IMR-90 (cell line): ENCODE measurements around the gene NEMP1. TPM values are rescaled to one million over a fixed set of nuclear protein-coding genes. Genes with fewer than 3 reads are reported as not detected.

Experiments
- ATAC-seq: fragments of 200-7000 bp; cut with Tn5 transposase; 2 replicates; pipeline ENCODE4 v1.9.1; 2020; ENCODE audit warnings: low read depth, mild to moderate bottlenecking, moderate library complexity
- BruUV-seq: library from RNA; stranded (reverse); fragments of 400-500 nt; replicated peaks from 2 replicates; lab custom pipeline; 2021; lab: Mats Ljungman, UMichigan
- CTCF ChIA-PET: fragments of 300-600 bp; formaldehyde crosslinking; extraction: SDS; loops from one replicate; lab custom pipeline; 2021; ENCODE audit warnings: antibody characterized with exemption; lab: Yijun Ruan, JAX
- POLR2A ChIA-PET: fragments of 300-600 bp; sonication (Branson Sonifier 250); formaldehyde crosslinking; loops from one replicate; lab custom pipeline; 2022; ENCODE audit warnings: antibody characterized with exemption; ENCODE audit not compliant: unreplicated experiment; lab: Charles Lee
- DNase-seq: peaks from one replicate; pipeline ENCODE4 v3.0.0; 2013
- H2AFZ ChIP-seq: replicated peaks from 2 replicates; pipeline ENCODE3; 2013; ENCODE audit warnings: low read length, mild to moderate bottlenecking; ENCODE audit not compliant: poor library complexity
- H2AK5ac ChIP-seq: 2 replicates; pipeline ENCODE4 v1.6.1; 2013; ENCODE audit warnings: low read depth, low read length, inconsistent platforms
- H2AK9ac ChIP-seq: replicated peaks from 2 replicates; pipeline ENCODE3; 2013; ENCODE audit warnings: mild to moderate bottlenecking, low read depth, low read length, moderate library complexity; ENCODE audit not compliant: poor library complexity
- H2BK120ac ChIP-seq: 2 replicates; pipeline ENCODE4 v1.6.1; 2013; ENCODE audit warnings: low read depth, low read length, inconsistent platforms
- H2BK15ac ChIP-seq: 3 replicates; pipeline ENCODE4 v1.6.1; 2013; ENCODE audit warnings: low read depth, low read length, inconsistent platforms
- H2BK20ac ChIP-seq: 2 replicates; pipeline ENCODE4 v1.6.1; 2013; ENCODE audit warnings: low read depth, mild to moderate bottlenecking, inconsistent platforms, low read length, moderate library complexity
- H2BK5ac ChIP-seq: 2 replicates; pipeline ENCODE4 v1.6.1; 2013; ENCODE audit warnings: mild to moderate bottlenecking, low read depth, low read length, inconsistent platforms; ENCODE audit not compliant: poor library complexity, severe bottlenecking
- H3K14ac ChIP-seq: replicated peaks from 2 replicates; pipeline ENCODE4 v1.6.1; 2013; ENCODE audit warnings: low read depth, low read length, inconsistent platforms
- H3K18ac ChIP-seq: 2 replicates; pipeline ENCODE4 v1.6.1; 2013; ENCODE audit warnings: low read depth, low read length, control low read depth
- H3K23ac ChIP-seq: 2 replicates; pipeline ENCODE4 v1.6.1; 2013; ENCODE audit warnings: low read depth, low read length, inconsistent platforms
- H3K27ac ChIP-seq: 2 replicates; pipeline ENCODE4 v1.5.1; 2013; ENCODE audit warnings: mild to moderate bottlenecking, control low read depth, low read length; ENCODE audit not compliant: insufficient read depth
- H3K27me3 ChIP-seq: 2 replicates; pipeline ENCODE4 v1.6.1; 2013; ENCODE audit warnings: low read length; ENCODE audit not compliant: control insufficient read depth, insufficient read depth
- H3K36me3 ChIP-seq: 2 replicates; pipeline ENCODE4 v1.6.1; 2013; ENCODE audit warnings: low read length, mixed read lengths; ENCODE audit not compliant: control insufficient read depth, insufficient read depth
- H3K4ac ChIP-seq: 2 replicates; pipeline ENCODE4 v1.6.1; 2013; ENCODE audit warnings: low read depth, low read length, inconsistent platforms
- H3K4me1 ChIP-seq: 2 replicates; pipeline ENCODE4 v1.6.1; 2013; ENCODE audit warnings: low read length, mixed read lengths; ENCODE audit not compliant: control insufficient read depth, insufficient read depth
- H3K4me2 ChIP-seq: 2 replicates; pipeline ENCODE4 v1.6.1; 2013; ENCODE audit warnings: low read depth, mild to moderate bottlenecking, control low read depth, low read length, moderate library complexity
- H3K4me3 ChIP-seq: 2 replicates; pipeline ENCODE4 v1.5.1; 2013; ENCODE audit warnings: low read depth, mild to moderate bottlenecking, control low read depth, low read length, moderate library complexity; ENCODE audit not compliant: insufficient read depth
- H3K56ac ChIP-seq: 2 replicates; pipeline ENCODE4 v1.6.1; 2013; ENCODE audit warnings: low read length, inconsistent platforms; ENCODE audit not compliant: insufficient read depth; ENCODE audit errors: extremely low read depth
- H3K79me1 ChIP-seq, 2 experiments: 2 replicates each; pipeline ENCODE4 v1.6.1; 2013; ENCODE audit warnings: low read length in 2 of 2, inconsistent platforms in 1 of 2, low read depth in 1 of 2
- H3K9ac ChIP-seq: 2 replicates; pipeline ENCODE4 v1.6.1; 2013; ENCODE audit warnings: low read depth, low read length, control low read depth
- H3K9me1 ChIP-seq: 2 replicates; pipeline ENCODE4 v1.6.1; 2013; ENCODE audit warnings: low read length, inconsistent platforms; ENCODE audit not compliant: insufficient read depth
- H3K9me3 ChIP-seq: 2 replicates; pipeline ENCODE4 v1.6.1; 2013; ENCODE audit warnings: low read length; ENCODE audit not compliant: control insufficient read depth, insufficient read depth
- H4K20me1 ChIP-seq: 2 replicates; pipeline ENCODE4 v1.6.1; 2013; ENCODE audit warnings: low read length, inconsistent platforms; ENCODE audit not compliant: insufficient read depth
- H4K5ac ChIP-seq: 2 replicates; pipeline ENCODE4 v1.6.1; 2013; ENCODE audit warnings: mild to moderate bottlenecking, low read depth, low read length, control low read depth
- H4K8ac ChIP-seq, 2 experiments: 2 replicates each; pipeline ENCODE4 v1.6.1; 2013; ENCODE audit warnings: low read depth in 2 of 2, low read length in 2 of 2, control low read depth in 1 of 2, inconsistent platforms in 1 of 2
- H4K91ac ChIP-seq: 2 replicates; pipeline ENCODE4 v1.6.1; 2013; ENCODE audit warnings: low read depth, low read length, inconsistent platforms; ENCODE audit not compliant: insufficient read depth
- BHLHE40 ChIP-seq: fragments of 150-350 bp; IDR thresholded peaks from 2 replicates; pipeline ENCODE4 v1.6.1; 2016; ENCODE audit warnings: mild to moderate bottlenecking, low read depth, low read length
- CEBPB ChIP-seq: IDR thresholded peaks from 2 replicates; pipeline ENCODE4 v1.6.1; 2012; ENCODE audit warnings: low read depth, low read length, improper control_type of control experiment
- CHD1 ChIP-seq: IDR thresholded peaks from 2 replicates; pipeline ENCODE4 v1.6.1; 2012; ENCODE audit warnings: low read depth, low read length, improper control_type of control experiment
- FOS ChIP-seq: fragments of 150-350 bp; IDR thresholded peaks from 2 replicates; pipeline ENCODE4 v1.6.1; 2016; ENCODE audit warnings: low read depth, low read length
- MAFK ChIP-seq: IDR thresholded peaks from 2 replicates; pipeline ENCODE4 v1.6.1; 2012; ENCODE audit warnings: low read depth, low read length, improper control_type of control experiment
- MAZ ChIP-seq: IDR thresholded peaks from 2 replicates; pipeline ENCODE4 v1.6.1; 2012; ENCODE audit warnings: low read depth, mild to moderate bottlenecking, low read length, improper control_type of control experiment, moderate library complexity, borderline replicate concordance
- MXI1 ChIP-seq: IDR thresholded peaks from 2 replicates; pipeline ENCODE4 v1.6.1; 2012; ENCODE audit warnings: low read depth, mild to moderate bottlenecking, low read length, moderate library complexity, borderline replicate concordance
- NFE2L2 ChIP-seq: fragments of 150-350 bp; IDR thresholded peaks from 2 replicates; pipeline ENCODE4 v1.6.1; 2016; ENCODE audit warnings: low read depth, mild to moderate bottlenecking, low read length
- POLR2A ChIP-seq: IDR thresholded peaks from 2 replicates; pipeline ENCODE4 v1.6.1; 2012; ENCODE audit warnings: mild to moderate bottlenecking, low read depth, low read length
- RAD21 ChIP-seq: IDR thresholded peaks from 2 replicates; pipeline ENCODE4 v1.6.1; 2012; ENCODE audit warnings: low read length, improper control_type of control experiment
- RCOR1 ChIP-seq: IDR thresholded peaks from 2 replicates; pipeline ENCODE4 v1.6.1; 2012; ENCODE audit warnings: mild to moderate bottlenecking, low read length, improper control_type of control experiment; ENCODE audit not compliant: insufficient replicate concordance
- RFX5 ChIP-seq: IDR thresholded peaks from 2 replicates; pipeline ENCODE4 v1.8.0; 2012; ENCODE audit warnings: low read depth, mild to moderate bottlenecking, low read length, moderate library complexity
- SMC3 ChIP-seq: fragments of 150-350 bp; IDR thresholded peaks from 2 replicates; pipeline ENCODE4 v1.6.1; 2016; ENCODE audit warnings: low read depth, mild to moderate bottlenecking, antibody characterized with exemption, low read length, moderate library complexity
- WGBS, 2 experiments: methylation state at CpG; one replicate each; pipeline versions ENCODE4 v1.1.5 to v1.1.7; 2013; ENCODE audit warnings: missing lambda C conversion rate in 2 of 2; ENCODE audit not compliant: insufficient read length in 1 of 2; ENCODE audit errors: extremely low coverage in 2 of 2; 5-methylcytosine and 5-hydroxymethylcytosine counted together
- dilution Hi-C: fragments of 300-500 bp; cut with HindIII; formaldehyde crosslinking; loops from one replicate; pipeline ENCODE4 v1.14.3; 2018; ENCODE audit warnings: low sequenced_read_pairs; ENCODE audit not compliant: unreplicated experiment
- in situ Hi-C: fragments of 300-500 bp; cut with MboI; formaldehyde crosslinking; loops from 3 replicates; pipeline ENCODE4 v1.14.3; 2019; ENCODE audit warnings: low sequenced_read_pairs, inconsistent platforms, mixed read lengths
- intact Hi-C: fragments of 100-400 bp; cut with micrococcal nuclease; formaldehyde crosslinking; loops from 2 replicates; pipeline ENCODE4 v1.10.0; 2022
- polyA plus RNA-seq, 3 experiments: library from polyadenylated mRNA; depleted of rRNA; stranded (reverse); fragments of >200 nt; gene quantifications; 2 replicates each; pipeline ENCODE4 v1.2.3, GENCODE V29; 2012; ENCODE audit warnings: low replicate concordance in 1 of 3
- total RNA-seq: library from RNA; depleted of rRNA; stranded (reverse); fragments of >200 nt; gene quantifications from 2 replicates; pipeline ENCODE4 v1.2.3, GENCODE V29; 2012
- TF ChIP-seq, protein P1 (sequence below): conservative IDR thresholded peaks from 2 replicates; pipeline ENCODE4 v1.5.1; 2012; ENCODE audit warnings: mild to moderate bottlenecking, low read depth, low read length, improper control_type of control experiment
- TF ChIP-seq, protein P2 (sequence below): fragments of 150-350 bp; IDR thresholded peaks from 2 replicates; pipeline ENCODE4 v1.6.1; 2017; ENCODE audit warnings: mild to moderate bottlenecking, antibody characterized with exemption, low read length, low read depth
- TF ChIP-seq, protein P3 (sequence below): fragments of 150-350 bp; IDR thresholded peaks from 2 replicates; pipeline ENCODE4 v1.6.1; 2016; ENCODE audit warnings: low read depth, mild to moderate bottlenecking, low read length, moderate library complexity, borderline replicate concordance

Gene NEMP1
- total and polyA plus RNA-seq, 2 of the 4 experiments (the other 2 are of a cell fraction), result 8.9 to 10.9 TPM

DNA sequence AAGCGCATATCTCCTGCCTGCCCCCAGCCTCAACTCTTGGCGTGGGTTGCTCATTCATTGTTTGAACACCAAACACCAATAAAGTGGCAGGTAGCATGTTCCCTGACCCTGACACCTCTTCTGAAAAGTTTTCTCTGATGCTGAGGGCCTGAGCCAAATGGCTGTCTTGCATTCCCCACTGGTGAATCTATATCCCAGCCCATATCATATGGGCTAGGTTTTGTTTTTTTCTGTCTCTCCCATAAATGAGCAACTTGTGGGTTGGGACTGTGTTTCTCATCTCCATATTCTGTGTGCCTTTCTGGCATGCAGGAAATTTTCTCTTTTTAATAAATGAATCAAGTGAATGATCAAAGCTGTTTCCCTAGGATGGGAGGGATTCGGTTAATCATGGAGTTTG lies 33.7 kb downstream of the NEMP1 start:
- BruUV-seq, result no TSS peak
- WGBS, 2 experiments, result no CpG with 5 or more reads among the region's 3 CpGs
- Histone ChIP-seq H2AK9ac (no peak overlapping the region), H3K18ac (no peak overlapping the region), H3K79me1 (no peaks in the 10 kb centered on the region), H2BK15ac (no peak overlapping the region), H3K36me3 (no peaks in the 10 kb centered on the region), H2AFZ (no peak overlapping the region), H3K14ac (no peak overlapping the region), H3K4ac (no peak overlapping the region), H4K20me1 (peaks cover 10% of the 10 kb centered on the region; the same call in 1 of the 2 replicates), H3K9ac (no peak overlapping the region), H4K8ac (no peak overlapping the region), H3K4me1 (peaks cover 3% of the 10 kb centered on the region; the same call in 1 of the 2 replicates), H3K27me3 (peaks cover 37% of the 10 kb centered on the region), H3K23ac (no peak overlapping the region), H2BK5ac (no peak overlapping the region), H2BK120ac (no peak overlapping the region), H2BK20ac (no peak overlapping the region), H3K9me3 (no peaks in the 10 kb centered on the region), H3K56ac (no peak overlapping the region), H3K4me3 (no peak overlapping the region), H2AK5ac (no peak overlapping the region), H4K91ac (no peak overlapping the region), H3K27ac (no peak overlapping the region), H3K4me2 (no peak overlapping the region), H3K9me1 (no peaks in the 10 kb centered on the region; the same call in 1 of the 2 replicates), H4K5ac (no peak overlapping the region)
- POLR2A ChIA-PET, result no interaction called here
- intact Hi-C loops, result no loop called here
- in situ Hi-C loops, result no loop called here
- peak; percentile 21 for DNase-seq
- TF ChIP-seq BHLHE40 (no peak), RFX5 (no peak), MXI1 (no peak), FOS (no peak), CEBPB (no peak), CHD1 (no peak), SMC3 (no peak), NFE2L2 (no peak), MAZ (no peak), MAFK (no peak), RAD21 (no peak), RCOR1 (no peak), POLR2A (no peak)
- TF ChIP-seq, protein P1, sequence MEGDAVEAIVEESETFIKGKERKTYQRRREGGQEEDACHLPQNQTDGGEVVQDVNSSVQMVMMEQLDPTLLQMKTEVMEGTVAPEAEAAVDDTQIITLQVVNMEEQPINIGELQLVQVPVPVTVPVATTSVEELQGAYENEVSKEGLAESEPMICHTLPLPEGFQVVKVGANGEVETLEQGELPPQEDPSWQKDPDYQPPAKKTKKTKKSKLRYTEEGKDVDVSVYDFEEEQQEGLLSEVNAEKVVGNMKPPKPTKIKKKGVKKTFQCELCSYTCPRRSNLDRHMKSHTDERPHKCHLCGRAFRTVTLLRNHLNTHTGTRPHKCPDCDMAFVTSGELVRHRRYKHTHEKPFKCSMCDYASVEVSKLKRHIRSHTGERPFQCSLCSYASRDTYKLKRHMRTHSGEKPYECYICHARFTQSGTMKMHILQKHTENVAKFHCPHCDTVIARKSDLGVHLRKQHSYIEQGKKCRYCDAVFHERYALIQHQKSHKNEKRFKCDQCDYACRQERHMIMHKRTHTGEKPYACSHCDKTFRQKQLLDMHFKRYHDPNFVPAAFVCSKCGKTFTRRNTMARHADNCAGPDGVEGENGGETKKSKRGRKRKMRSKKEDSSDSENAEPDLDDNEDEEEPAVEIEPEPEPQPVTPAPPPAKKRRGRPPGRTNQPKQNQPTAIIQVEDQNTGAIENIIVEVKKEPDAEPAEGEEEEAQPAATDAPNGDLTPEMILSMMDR, result no peak
- TF ChIP-seq, protein P2, sequence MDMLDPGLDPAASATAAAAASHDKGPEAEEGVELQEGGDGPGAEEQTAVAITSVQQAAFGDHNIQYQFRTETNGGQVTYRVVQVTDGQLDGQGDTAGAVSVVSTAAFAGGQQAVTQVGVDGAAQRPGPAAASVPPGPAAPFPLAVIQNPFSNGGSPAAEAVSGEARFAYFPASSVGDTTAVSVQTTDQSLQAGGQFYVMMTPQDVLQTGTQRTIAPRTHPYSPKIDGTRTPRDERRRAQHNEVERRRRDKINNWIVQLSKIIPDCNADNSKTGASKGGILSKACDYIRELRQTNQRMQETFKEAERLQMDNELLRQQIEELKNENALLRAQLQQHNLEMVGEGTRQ, result no peak
- TF ChIP-seq, protein P3, sequence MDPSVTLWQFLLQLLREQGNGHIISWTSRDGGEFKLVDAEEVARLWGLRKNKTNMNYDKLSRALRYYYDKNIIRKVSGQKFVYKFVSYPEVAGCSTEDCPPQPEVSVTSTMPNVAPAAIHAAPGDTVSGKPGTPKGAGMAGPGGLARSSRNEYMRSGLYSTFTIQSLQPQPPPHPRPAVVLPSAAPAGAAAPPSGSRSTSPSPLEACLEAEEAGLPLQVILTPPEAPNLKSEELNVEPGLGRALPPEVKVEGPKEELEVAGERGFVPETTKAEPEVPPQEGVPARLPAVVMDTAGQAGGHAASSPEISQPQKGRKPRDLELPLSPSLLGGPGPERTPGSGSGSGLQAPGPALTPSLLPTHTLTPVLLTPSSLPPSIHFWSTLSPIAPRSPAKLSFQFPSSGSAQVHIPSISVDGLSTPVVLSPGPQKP, result no peak
- CTCF ChIA-PET, result no interaction called here
- dilution Hi-C loops, result no loop called here
- ATAC-seq, result 0 out of 2 replicates have a peak, but pooled peaks have one; percentile 24
